K562 (cell line): ENCODE data around the gene DLGAP3. TPM values are rescaled to one million over a fixed set of nuclear protein-coding genes. Genes with fewer than 3 reads are reported as not detected.

Source experiments
- ATAC-seq: fragments of 200-7000 bp; cut with Tn5 transposase; 3 replicates; pipeline ENCODE4 v1.9.1; 2020; ENCODE audit warnings: moderate library complexity
- BruUV-seq: library from RNA; stranded (reverse); fragments of 400-500 nt; replicated peaks from 2 replicates; lab custom pipeline; 2021; lab: Mats Ljungman, UMichigan
- CTCF ChIA-PET: fragments of 300-600 bp; formaldehyde crosslinking; extraction: SDS; loops from one replicate; lab custom pipeline; 2021; ENCODE audit warnings: low intra/inter-chr PET ratio; lab: Yijun Ruan, JAX
- POLR2A ChIA-PET: fragments of 300-600, 350-650 bp; sonication (Branson Sonifier 250); formaldehyde crosslinking; extraction: SDS; loops from one replicate; lab custom pipeline; 2021; ENCODE audit warnings: antibody characterized with exemption, inconsistent platforms; lab: Yijun Ruan, JAX
- DNase-seq, 4 experiments: peaks; one replicate each; pipeline versions ENCODE4 v3.0.0 to v3.0.0-alpha.2; 2011 to 2018; ENCODE audit warnings: low spot score in 3 of 4, mixed read lengths in 3 of 4; ENCODE audit errors: extremely low read depth in 1 of 4
- FAIRE-seq: peaks from 2 replicates; lab custom pipeline; 2011; peaks lifted over from hg19 to GRCh38; lab: Jason Lieb, UNC
- H2AFZ ChIP-seq: 2 replicates; pipeline ENCODE4 v1.6.0; 2011; ENCODE audit warnings: low read depth, low read length, control low read depth, inconsistent platforms
- H3K27ac ChIP-seq: fragments of 200-600 bp; 3 replicates; pipeline ENCODE4 v1.8.0; 2011; ENCODE audit warnings: low read depth, mild to moderate bottlenecking, control low read depth, inconsistent platforms, low read length, moderate library complexity, mixed read lengths; ENCODE audit errors: extremely low read depth
- H3K27me3 ChIP-seq, 2 experiments: fragments of 300-600 bp in 1 of 2; 2 replicates in 1 of 2; 3 replicates in 1 of 2; pipeline versions ENCODE4 v1.6.0 to v1.8.0; 2011; ENCODE audit warnings: inconsistent platforms in 2 of 2, low read length in 2 of 2, mild to moderate bottlenecking in 1 of 2, mixed read lengths in 1 of 2, moderate library complexity in 1 of 2; ENCODE audit not compliant: control insufficient read depth in 2 of 2, insufficient read depth in 2 of 2
- H3K36me3 ChIP-seq: fragments of 300-600 bp; 3 replicates; pipeline ENCODE4 v1.8.0; 2011; ENCODE audit warnings: mild to moderate bottlenecking, low read length, inconsistent platforms; ENCODE audit not compliant: control insufficient read depth, insufficient read depth
- H3K4me1 ChIP-seq, 2 experiments: fragments of 200-600 bp in 1 of 2; replicated peaks in 1 of 2; 2 replicates in 1 of 2; 3 replicates in 1 of 2; pipeline versions ENCODE4 v1.5.1 to v1.8.0; 2011; ENCODE audit warnings: inconsistent platforms in 2 of 2, low read length in 2 of 2, mild to moderate bottlenecking in 1 of 2, mixed read lengths in 1 of 2, moderate library complexity in 1 of 2; ENCODE audit not compliant: control insufficient read depth in 2 of 2, insufficient read depth in 2 of 2
- H3K4me2 ChIP-seq: 2 replicates; pipeline ENCODE4 v1.6.1; 2011; ENCODE audit warnings: low read length, control low read depth, inconsistent platforms, mixed read lengths; ENCODE audit not compliant: insufficient read depth
- H3K4me3 ChIP-seq: fragments of 200-600 bp; sonication (generic), shearing (Covaris generic); 2 replicates; pipeline ENCODE4 v1.5.1; 2016; ENCODE audit warnings: control low read depth, inconsistent platforms
- H3K79me2 ChIP-seq: fragments of 200-600 bp; 3 replicates; pipeline ENCODE4 v1.8.0; 2011; ENCODE audit warnings: low read length, inconsistent platforms; ENCODE audit not compliant: control insufficient read depth, insufficient read depth
- H3K9ac ChIP-seq, 2 experiments: 2 replicates each; pipeline versions ENCODE4 v1.6.0 to v1.6.1; 2011; ENCODE audit warnings: low read depth in 2 of 2, low read length in 2 of 2, control low read depth in 1 of 2, inconsistent platforms in 1 of 2, mild to moderate bottlenecking in 1 of 2, mixed read lengths in 1 of 2; ENCODE audit not compliant: insufficient read depth in 1 of 2
- H3K9me1 ChIP-seq: one replicate; pipeline ENCODE4 v1.6.0; 2011; ENCODE audit warnings: inconsistent platforms, mild to moderate bottlenecking, low read length, moderate library complexity; ENCODE audit not compliant: control insufficient read depth, insufficient read depth
- H3K9me3 ChIP-seq: replicated peaks from 2 replicates; pipeline ENCODE4 v1.5.1; 2011; ENCODE audit warnings: low read depth, low read length, inconsistent platforms; ENCODE audit not compliant: control insufficient read depth, insufficient read depth
- H4K20me1 ChIP-seq: replicated peaks from 2 replicates; pipeline ENCODE4 v1.6.1; 2011; ENCODE audit warnings: low read length, inconsistent platforms, mixed read lengths; ENCODE audit not compliant: control insufficient read depth, insufficient read depth
- ARNT ChIP-seq, 2 experiments: fragments of 450-650 bp; IDR thresholded peaks; 2 replicates each; pipeline ENCODE4 v1.6.1; 2016; ENCODE audit warnings: mild to moderate bottlenecking in 1 of 2
- ELF4 ChIP-seq: fragments of 450-650 bp; formaldehyde crosslinking; IDR thresholded peaks from 2 replicates; pipeline ENCODE4 v1.4.0; 2022; ENCODE audit warnings: missing genetic modification characterization
- GABPB2 ChIP-seq: fragments of 250-450 bp; sonication (Bioruptor Pico); conservative IDR thresholded peaks from 2 replicates; pipeline ENCODE4 v1.5.1; 2021; ENCODE audit warnings: mild to moderate bottlenecking
- IFI16 ChIP-seq: fragments of 250-450 bp; sonication (Bioruptor Pico); IDR thresholded peaks from 2 replicates; pipeline ENCODE4 v2.1.2; 2022; ENCODE audit warnings: mild to moderate bottlenecking, inconsistent platforms
- KAT2B ChIP-seq: IDR thresholded peaks from one replicate; pipeline ENCODE4 v1.6.1; 2012; ENCODE audit warnings: low read depth, mild to moderate bottlenecking, control low read depth, inconsistent platforms, low read length, moderate library complexity
- KDM4B ChIP-seq, 2 experiments: fragments of 450-650 bp in 1 of 2; sonication (generic) in 1 of 2; IDR thresholded peaks; 2 replicates each; pipeline ENCODE4 v1.6.1; 2016 to 2017; ENCODE audit warnings: borderline replicate concordance in 2 of 2, antibody characterized with exemption in 1 of 2, low read depth in 1 of 2, mild to moderate bottlenecking in 1 of 2
- MAFG ChIP-seq: fragments of 450-650 bp; conservative IDR thresholded peaks from 2 replicates; pipeline ENCODE4 v1.6.1; 2016; ENCODE audit warnings: missing genetic modification characterization, missing compliant biosample characterization
- MCM7 ChIP-seq, 2 experiments: fragments of 450-650 bp; IDR thresholded peaks; 2 replicates each; pipeline ENCODE4 v1.6.1; 2016 to 2018
- MECOM ChIP-seq: fragments of 250-450 bp; sonication (Bioruptor Pico); IDR thresholded peaks from 2 replicates; pipeline ENCODE4 v1.8.0; 2022; ENCODE audit warnings: inconsistent platforms
- MEF2A ChIP-seq: IDR thresholded peaks from 2 replicates; pipeline ENCODE4 v1.6.1; 2011; ENCODE audit warnings: low read depth, mild to moderate bottlenecking, low read length, moderate library complexity; ENCODE audit not compliant: control insufficient read depth
- NEUROD1 ChIP-seq: fragments of 150-350 bp; IDR thresholded peaks from 2 replicates; pipeline ENCODE4 v1.6.1; 2014; ENCODE audit warnings: borderline replicate concordance, low read length, low read depth; ENCODE audit not compliant: partially characterized antibody
- STAT5B ChIP-seq: fragments of 250-450 bp; sonication (Bioruptor Pico); IDR thresholded peaks from 2 replicates; pipeline ENCODE4 v1.8.0; 2021; ENCODE audit warnings: mild to moderate bottlenecking, inconsistent platforms
- TCF7L2 ChIP-seq: fragments of 150-350 bp; IDR thresholded peaks from 2 replicates; pipeline ENCODE4 v1.6.1; 2016; ENCODE audit warnings: low read depth, mild to moderate bottlenecking, low read length, moderate library complexity
- ZKSCAN1 ChIP-seq: fragments of 150-350 bp; IDR thresholded peaks from 2 replicates; pipeline ENCODE4 v1.6.1; 2016; ENCODE audit warnings: low read depth, low read length
- ZNF764 ChIP-seq: fragments of 250-450 bp; sonication (Bioruptor Pico); IDR thresholded peaks from 2 replicates; pipeline ENCODE4 v1.4.0; 2020; ENCODE audit warnings: low read depth, mild to moderate bottlenecking, moderate library complexity
- WGBS: fragments of 100-300 bp; shearing (Covaris generic); methylation state at CpG from one replicate; pipeline ENCODE4 v1.1.6; 2016; ENCODE audit warnings: low coverage, mixed read lengths; ENCODE audit not compliant: insufficient coverage; ENCODE audit errors: missing lambda C conversion rate; 5-methylcytosine and 5-hydroxymethylcytosine counted together
- in situ Hi-C: fragments of 300-500 bp; cut with MboI; formaldehyde crosslinking; loops from 4 replicates; pipeline ENCODE4 v1.15.0; 2018; ENCODE audit warnings: inconsistent platforms, mixed read lengths
- intact Hi-C: fragments of 100-400 bp; cut with micrococcal nuclease; formaldehyde crosslinking; loops from 2 replicates; pipeline ENCODE4 v1.14.2; 2022
- polyA plus RNA-seq, 8 experiments: library from polyadenylated mRNA; depleted of rRNA in 4 of 8; stranded (reverse) in 5 of 8; unstranded in 3 of 8; fragments of >200 nt; fragmentation: Nextera tagmentation in 2 of 8; fragmentation: Illumina TruSeq in 1 of 8; extraction: Ambion mirVana in 2 of 8; extraction: Trizol in 1 of 8; gene quantifications; 2 replicates each; pipeline versions ENCODE4 v1.2.1 to v1.2.3, GENCODE V29; 2011 to 2014; ENCODE audit warnings: inconsistent platforms in 1 of 8, missing spikeins in 1 of 8
- total RNA-seq, 7 experiments: library from RNA; depleted of rRNA in 6 of 7; stranded (reverse); fragments of >200 nt in 6 of 7; fragmentation: Illumina TruSeq in 2 of 7; extraction: Trizol in 2 of 7; gene quantifications; 2 replicates each; pipeline versions ENCODE4 v1.2.1 to v1.2.3, GENCODE V29; 2011 to 2021; ENCODE audit warnings: low replicate concordance in 1 of 7
- TF ChIP-seq, protein P1 (sequence below): fragments of 450-650 bp; conservative IDR thresholded peaks from 2 replicates; pipeline ENCODE4 v1.6.1; 2016; ENCODE audit warnings: missing genetic modification characterization, low read depth, mild to moderate bottlenecking, missing compliant biosample characterization, moderate library complexity
- TF ChIP-seq, protein P2 (sequence below): IDR thresholded peaks from 2 replicates; pipeline ENCODE4 v1.6.1; 2016; ENCODE audit warnings: missing genetic modification characterization, missing compliant biosample characterization

DLGAP3 gene
- total and polyA plus RNA-seq, 9 of the 15 experiments (the other 6 are each of a cell fraction or from before 2014, with no cell fraction given) = 0.01 to 0.16 (median 0.07) TPM; not detected in 6

DNA sequence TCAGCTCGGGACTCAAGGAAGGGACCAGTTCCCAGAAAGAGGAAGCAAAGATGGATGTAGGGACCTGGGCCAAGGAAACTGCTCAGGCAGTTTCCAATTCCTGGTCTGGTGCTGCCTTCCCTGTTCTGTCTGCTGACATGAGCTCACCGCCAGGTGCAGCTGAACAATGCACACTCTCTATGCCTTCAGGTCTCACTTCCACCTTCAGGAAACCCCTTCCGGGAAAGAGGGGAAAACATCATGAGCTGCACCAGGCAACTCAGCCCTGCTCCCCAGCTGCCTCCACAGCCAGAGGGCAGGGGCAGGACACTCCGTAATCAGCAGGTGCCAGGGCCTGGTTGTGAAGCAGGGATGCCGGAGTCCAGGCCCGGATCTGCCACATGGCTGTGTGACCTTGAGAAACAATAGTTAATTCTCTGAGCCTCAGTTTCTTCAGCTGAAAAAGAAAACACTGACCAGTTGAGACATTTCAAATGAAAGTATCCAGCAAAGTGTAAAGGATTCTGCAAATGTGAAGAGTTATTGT is 97.7 kb downstream of the DLGAP3 start:
- peak overlapping the region in 1 of 2 experiments; percentile 8; a peak in 1 of 4 replicates for H3K9ac ChIP-seq
- no peaks in the 10 kb centered on the region for H4K20me1 ChIP-seq
- ChIA-PET CTCF (no interaction called here), POLR2A (interaction anchor here (1.1 to 2.7 kb wide), 3 partner anchors 12 to 28 kb away, joined by 3 to 9 read pairs (median 5); partner anchors contain the start of gene SMIM12)
- in situ Hi-C loops = no loop called here
- no peaks in the 10 kb centered on the region for H3K79me2 ChIP-seq
- peaks cover 0 to 9% of the 10 kb centered on the region in 2 experiments; a peak in 4 of 5 replicates for H3K27me3 ChIP-seq
- H3K27ac ChIP-seq = no peak overlapping the region
- WGBS = 17% methylated on average over 6 of the region's 6 CpGs
- peak in 1 of 4 experiments; percentile 5 for DNase-seq
- FAIRE-seq = no peak
- BruUV-seq = no TSS peak
- no peaks in the 10 kb centered on the region for H3K9me1 ChIP-seq
- no peak overlapping the region for H3K4me2 ChIP-seq
- intact Hi-C loops = no loop called here
- H2AFZ ChIP-seq = no peak overlapping the region
- TF ChIP-seq ELF4 (CRISPR knock-in tag) (no peak), KAT2B (no peak), ARNT (IDR thresholded peaks at IDR 0.05) (no peak), MCM7 (IDR thresholded peaks at IDR 0.05) (no peak), MECOM (CRISPR knock-in tag) (no peak), MAFG (no peak), ZNF764 (CRISPR knock-in tag) (no peak), NEUROD1 (no peak), MEF2A (no peak), IFI16 (CRISPR knock-in tag) (no peak), GABPB2 (no peak), TCF7L2 (no peak), ZKSCAN1 (no peak), KDM4B (IDR thresholded peaks at IDR 0.05; ENCODE audit: borderline replicate concordance in 2 of 2, low read depth in 1 of 2) (no peak), STAT5B (CRISPR knock-in tag) (no peak)
- TF ChIP-seq, protein P1, sequence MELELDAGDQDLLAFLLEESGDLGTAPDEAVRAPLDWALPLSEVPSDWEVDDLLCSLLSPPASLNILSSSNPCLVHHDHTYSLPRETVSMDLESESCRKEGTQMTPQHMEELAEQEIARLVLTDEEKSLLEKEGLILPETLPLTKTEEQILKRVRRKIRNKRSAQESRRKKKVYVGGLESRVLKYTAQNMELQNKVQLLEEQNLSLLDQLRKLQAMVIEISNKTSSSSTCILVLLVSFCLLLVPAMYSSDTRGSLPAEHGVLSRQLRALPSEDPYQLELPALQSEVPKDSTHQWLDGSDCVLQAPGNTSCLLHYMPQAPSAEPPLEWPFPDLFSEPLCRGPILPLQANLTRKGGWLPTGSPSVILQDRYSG (tag) = no peak
- TF ChIP-seq, protein P2, sequence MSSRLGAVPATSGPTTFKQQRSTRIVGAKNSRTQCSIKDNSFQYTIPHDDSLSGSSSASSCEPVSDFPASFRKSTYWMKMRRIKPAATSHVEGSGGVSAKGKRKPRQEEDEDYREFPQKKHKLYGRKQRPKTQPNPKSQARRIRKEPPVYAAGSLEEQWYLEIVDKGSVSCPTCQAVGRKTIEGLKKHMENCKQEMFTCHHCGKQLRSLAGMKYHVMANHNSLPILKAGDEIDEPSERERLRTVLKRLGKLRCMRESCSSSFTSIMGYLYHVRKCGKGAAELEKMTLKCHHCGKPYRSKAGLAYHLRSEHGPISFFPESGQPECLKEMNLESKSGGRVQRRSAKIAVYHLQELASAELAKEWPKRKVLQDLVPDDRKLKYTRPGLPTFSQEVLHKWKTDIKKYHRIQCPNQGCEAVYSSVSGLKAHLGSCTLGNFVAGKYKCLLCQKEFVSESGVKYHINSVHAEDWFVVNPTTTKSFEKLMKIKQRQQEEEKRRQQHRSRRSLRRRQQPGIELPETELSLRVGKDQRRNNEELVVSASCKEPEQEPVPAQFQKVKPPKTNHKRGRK = no peak
- no peak for ATAC-seq
- H3K4me1 ChIP-seq = no peaks in the 10 kb centered on the region; a peak in 1 of 5 replicates
- no peak overlapping the region for H3K4me3 ChIP-seq
- no peaks in the 10 kb centered on the region for H3K36me3 ChIP-seq
- no peaks in the 10 kb centered on the region for H3K9me3 ChIP-seq
